Stimulated activated CD4-positive, alpha-beta T cell treated with anti-CD3 and anti-CD28 coated beads, Interleukin-2, amount 100 ng/mL, for 48 hours (primary cell): ENCODE data around the gene FAM114A2.
"Not testable (repeated sequence)": the region's sequence is repeated elsewhere in the genome, so short reads cannot be mapped to it uniquely, and the experiment has no call there.

Experiments
- DNase-seq, 2 donors: peaks; one replicate each; pipeline ENCODE4 v3.0.0-alpha.2; 2020

FAM114A2 gene

GRCh38 chr5:154038707-154039457 lies at the start of gene FAM114A2, which contains the start of gene MFAP3:
TSS of gene FAM114A2 (minus strand) at chr5:154038910. CDS start at chr5:154034953, 3,957 bp downstream.
TSS of gene MFAP3 (plus strand) at chr5:154038967. CDS start at chr5:154049723, 10,756 bp downstream.
- peak; percentile 78 to 81 for DNase-seq

DNA sequence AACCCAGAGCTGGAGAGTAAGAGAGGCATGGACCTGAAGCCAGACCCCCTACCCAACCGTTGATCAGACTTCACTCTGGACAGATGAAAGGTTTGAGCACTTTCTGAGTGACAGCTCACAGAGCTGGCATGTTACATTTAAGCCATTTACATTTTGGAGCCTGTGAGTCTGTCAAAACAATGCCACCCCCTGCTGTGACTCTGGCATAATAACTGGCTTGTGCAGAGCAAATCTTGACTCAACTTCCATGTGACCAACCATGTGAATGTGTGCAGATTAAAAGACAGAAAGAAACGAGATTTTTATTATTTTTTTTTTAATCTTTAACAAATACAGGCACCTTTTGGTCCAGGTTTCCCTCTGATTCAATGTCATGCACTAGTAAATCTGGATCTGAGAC lies 48.5 kb upstream of the FAM114A2 start:
- no peak for DNase-seq

DNA sequence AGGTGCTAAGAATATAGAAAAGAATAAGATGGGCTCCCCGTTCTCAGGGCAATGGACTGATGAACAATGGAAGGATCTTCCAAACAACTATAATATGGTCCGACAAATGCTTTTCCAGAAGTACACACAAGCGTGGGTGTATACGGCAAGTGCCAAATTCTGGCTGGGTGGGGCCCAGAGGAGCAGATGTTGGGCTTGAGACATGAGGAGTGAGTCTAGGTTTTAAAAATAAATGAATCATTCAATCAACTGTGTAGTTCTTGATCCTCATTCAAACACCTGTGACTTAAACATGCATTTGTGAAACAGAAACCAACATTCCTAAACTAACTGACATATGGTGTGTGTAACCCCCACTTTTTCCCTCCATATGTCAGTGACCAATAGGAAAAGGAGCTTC lies 47.9 kb upstream of the FAM114A2 start:
- no peak for DNase-seq

DNA sequence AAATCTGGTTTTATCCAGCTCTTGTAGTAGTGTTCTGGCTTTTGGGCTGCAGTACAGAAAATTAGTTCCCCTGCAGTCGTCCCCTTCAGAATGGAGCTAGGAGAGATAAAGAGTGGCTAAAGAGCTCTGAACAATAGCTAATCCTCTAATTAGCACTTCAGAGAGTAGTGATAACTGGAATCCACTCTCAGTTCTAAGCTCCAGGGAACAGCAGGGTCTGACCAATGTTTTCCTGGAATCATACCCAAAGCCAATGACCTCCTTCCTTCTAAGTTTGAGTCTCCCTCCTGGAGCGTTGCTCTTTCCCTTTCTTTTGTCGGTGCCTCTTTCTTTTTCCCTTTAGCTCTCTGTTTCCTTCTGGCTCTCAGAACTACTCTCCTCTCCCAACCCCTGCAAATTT lies 47.4 kb upstream of the FAM114A2 start:
- no peak for DNase-seq

DNA sequence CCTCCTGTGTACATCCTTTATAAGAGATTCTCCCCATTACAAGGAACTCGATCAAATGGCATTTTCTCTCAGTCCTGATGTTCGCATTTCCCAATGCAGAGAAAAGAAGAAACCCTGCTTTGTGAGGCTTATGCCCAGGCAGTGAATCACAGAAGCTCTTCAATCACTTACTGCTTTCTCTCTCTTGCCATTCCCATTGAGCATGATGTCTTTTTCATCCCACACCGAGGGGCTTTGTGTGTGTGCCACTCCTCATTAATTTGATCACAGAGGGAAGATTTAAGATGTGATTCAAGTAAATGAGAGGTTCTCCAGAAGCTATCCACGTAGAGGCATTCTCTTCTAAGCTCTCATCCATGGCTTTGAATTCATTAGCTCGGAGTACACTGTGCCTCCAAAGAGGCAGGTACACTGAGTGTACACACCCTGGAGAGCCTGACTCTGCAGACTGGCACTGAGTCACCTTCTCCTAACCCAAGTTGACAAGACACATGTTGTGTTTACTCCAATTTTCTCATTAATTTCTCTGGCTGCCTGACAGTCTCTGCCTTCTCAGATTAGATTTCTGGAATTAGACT lies 45.4 kb upstream of the FAM114A2 start:
- no peak for DNase-seq

DNA sequence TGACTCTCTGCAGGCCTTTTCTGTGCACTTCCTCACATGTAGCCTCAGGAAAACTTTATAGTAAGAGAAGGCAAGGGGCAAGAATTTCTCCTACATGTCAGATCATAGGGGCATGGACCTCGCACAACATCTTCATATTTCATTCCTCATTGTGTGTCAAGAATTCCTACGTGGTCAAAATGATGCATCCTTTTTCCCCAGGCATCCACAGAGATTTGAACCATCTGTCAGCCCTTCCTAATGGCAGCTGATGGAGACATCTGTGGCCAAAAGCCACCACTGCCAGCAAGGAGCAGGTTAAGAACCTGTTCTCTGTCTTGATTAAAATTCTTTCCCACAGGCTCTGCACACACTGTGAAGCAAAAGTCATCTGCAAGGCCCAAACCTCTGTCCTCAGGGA lies 42.5 kb upstream of the FAM114A2 start:
- no peak for DNase-seq

- DNase-seq, result no peak
Measured at GRCh38 chr5:154078272-154078671, 39.6 kb upstream of the FAM114A2 start.

GRCh38 chr5:154077696-154078095 lies 39.0 kb upstream of the FAM114A2 start:
- DNase-seq, result no peak

GRCh38 chr5:154076240-154076922 lies 37.7 kb upstream of the FAM114A2 start:
- no peak for DNase-seq

DNA sequence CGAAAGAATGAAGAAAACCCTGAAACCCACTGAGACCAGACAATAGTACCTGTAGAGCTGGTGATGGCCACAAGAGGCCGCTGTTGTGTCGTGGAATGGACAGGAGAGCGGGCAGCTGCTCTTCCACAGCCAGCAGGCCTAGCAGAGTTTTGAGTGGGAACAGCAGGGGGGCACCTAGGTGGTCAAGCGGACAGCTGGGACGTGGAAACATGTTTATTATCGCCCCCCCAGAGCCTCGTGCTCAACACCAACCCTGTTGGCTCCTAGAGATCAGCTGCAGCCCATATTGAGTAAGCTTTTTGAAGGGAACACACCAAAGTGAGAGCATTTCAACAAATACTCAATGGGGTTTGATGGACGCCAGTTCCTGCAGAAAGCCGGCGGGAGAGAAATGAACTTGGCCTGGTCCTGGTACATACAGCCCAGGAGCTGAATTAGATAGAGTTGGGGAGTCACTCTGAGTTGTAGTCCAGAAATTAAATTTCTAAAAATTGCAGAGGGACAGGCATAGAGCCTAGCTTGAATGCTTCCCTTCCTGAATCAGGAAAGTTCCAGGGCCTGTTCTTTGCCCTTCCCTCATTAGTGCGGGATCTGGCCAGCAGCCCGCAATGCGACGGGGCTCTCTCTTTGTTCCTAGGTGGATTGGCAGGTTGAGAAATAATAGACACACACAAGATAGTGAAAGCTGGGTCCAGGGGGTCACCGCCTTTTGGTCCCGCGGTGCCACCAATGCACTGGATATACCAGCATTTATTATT lies 33.9 kb upstream of the FAM114A2 start:
- peak; percentile 82 to 87 for DNase-seq

- no peak for DNase-seq
Measured at GRCh38 chr5:154071799-154072413, 33.2 kb upstream of the FAM114A2 start.

- not testable (repeated sequence) for DNase-seq
Measured at GRCh38 chr5:154069854-154070253, 31.1 kb upstream of the FAM114A2 start.

- no peak for DNase-seq
Measured at GRCh38 chr5:154065971-154066370, 27.3 kb upstream of the FAM114A2 start.

DNA sequence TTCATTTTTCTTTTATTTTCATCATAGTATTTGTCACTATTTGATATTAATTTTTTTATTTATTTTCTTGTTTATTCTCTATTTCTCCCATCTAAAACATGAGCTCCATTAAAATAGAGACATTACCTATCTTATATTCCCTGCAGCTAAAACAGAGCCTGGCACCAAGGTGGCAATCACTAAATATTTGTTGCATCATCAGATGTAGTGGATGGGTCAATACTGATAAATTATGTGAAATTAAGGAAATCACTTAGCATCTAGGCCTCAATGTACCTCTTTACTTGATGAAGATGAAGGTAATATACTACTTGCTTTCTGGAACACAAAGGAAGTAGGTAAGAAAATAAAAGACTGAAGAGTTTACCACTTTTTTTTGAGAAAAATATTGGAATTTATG lies 24.7 kb upstream of the FAM114A2 start:
- DNase-seq, result no peak

DNA sequence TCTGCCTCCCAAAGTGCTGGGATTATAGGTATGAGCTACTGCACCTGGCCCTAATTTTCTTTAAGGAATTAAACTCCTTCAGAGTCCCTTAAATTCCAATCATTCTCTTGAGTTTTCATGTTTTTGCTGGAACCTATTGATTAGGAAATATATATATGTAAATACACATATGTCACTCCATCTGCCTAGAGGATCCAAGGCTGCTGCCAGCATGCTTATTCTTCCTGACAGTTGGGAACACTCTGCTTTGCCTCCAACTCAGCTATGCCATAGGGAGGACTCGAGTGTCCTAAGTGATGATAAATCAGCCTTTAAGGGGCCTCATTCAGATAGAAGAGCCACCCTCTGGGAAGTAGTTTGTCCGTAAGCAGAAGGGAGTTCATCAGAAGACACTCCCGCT lies 21.9 kb upstream of the FAM114A2 start:
- DNase-seq, result no peak

DNA sequence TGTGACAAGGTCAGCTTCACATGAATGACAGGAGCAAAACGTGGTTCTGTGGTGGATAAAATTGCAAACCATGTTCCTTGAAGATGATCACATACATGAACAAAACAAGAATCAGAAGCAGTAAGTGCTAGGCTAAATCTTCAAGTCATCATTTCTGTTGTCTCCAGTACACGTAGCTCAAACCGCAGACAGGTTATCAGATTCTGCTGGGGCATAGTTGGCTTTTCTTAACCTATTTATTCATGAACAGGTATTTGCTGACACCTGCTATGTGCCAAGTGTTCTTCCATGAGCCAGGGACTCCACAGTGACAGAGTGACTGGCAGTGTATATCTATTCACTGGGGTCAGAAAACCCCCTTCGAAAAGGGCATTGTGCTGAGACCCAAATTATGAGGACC lies 20.9 kb upstream of the FAM114A2 start:
- DNase-seq, result no peak

GRCh38 chr5:154059039-154059430 lies 20.3 kb upstream of the FAM114A2 start:
- no peak for DNase-seq

DNA sequence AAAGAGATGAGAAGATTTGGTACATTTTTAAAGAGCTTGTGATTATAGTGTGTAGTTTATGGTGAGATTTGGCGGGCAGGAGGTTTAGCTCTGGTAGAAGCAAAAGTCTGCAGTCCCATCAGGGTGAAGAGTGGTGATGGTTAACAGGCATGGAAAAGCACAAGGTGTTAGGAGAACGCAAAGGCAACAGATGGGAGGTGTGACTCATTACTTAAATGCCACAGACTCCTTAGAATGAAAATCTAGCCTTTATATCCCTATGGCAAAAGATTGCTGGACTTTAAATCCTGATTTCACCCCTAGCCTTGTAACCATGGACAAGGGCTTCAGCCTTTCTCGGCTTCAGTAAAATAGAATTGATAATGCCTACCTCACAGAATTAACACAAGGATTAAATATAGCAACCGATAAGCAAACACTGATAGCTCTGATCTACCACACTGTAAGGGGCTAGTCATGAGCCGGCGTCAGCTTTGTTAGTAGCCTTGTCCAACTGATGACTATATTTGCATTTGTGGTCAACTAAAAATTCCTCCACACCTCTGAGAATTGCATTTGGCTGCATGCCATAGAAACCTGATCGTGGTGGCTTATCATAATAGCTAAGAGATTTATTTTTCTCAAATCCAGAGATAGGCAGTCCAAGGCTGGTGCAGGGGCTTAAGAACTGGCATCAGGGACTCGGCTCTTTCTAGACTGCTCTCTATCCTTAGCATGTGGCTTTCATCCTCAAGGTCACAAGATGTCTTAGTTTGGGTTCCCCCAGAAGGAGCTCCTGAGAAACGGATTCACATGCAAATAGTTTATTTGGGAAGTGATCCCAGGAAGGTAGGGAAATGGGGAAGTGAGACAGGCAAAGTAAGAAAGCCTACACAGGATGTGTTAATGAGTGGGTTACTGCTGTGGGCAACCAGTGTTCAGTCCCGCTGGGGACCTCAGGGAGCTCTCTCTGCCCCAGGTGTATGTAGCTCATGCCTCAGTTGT lies 19.6 kb upstream of the FAM114A2 start:
- DNase-seq, result no peak

DNA sequence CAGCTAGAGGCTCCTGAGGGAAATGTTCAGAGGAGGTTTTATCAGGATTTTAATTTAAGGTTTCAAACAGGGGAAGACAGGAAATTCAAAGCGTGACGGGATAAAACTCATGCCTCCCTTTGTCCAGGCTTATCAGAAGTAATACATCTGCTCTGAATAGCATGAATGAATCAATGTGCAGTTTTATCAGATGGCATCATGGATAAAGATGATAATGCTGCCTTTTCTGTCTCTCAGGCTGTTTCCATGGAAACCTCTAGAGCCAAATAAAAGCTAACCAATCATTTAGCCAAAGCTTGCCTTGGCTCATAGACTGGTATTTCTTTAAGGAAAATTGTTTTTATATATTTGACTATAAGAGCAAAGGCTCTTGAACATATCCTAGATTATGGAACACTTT lies 16.5 kb upstream of the FAM114A2 start:
- no peak for DNase-seq

DNA sequence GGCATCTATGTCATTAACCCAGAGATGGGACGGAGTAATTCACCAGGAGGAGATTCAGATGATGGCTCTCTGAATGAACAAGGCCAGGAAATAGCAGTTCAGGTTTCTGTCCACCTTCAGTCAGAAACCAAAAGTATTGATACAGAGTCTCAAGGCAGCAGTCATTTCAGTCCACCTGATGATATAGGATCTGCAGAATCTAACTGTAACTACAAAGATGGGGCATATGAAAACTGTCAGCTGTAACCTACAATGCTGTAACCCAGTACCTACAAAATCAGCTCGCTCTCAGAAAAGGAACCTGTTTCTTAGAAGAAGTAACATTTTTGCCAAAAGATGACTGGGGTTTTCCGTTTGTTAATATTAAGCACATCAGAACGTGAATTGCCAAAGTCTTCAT lies 14.8 kb upstream of the FAM114A2 start:
- no peak for DNase-seq

- DNase-seq, result no peak
Measured at GRCh38 chr5:154049636-154050035, 10.9 kb upstream of the FAM114A2 start.

DNA sequence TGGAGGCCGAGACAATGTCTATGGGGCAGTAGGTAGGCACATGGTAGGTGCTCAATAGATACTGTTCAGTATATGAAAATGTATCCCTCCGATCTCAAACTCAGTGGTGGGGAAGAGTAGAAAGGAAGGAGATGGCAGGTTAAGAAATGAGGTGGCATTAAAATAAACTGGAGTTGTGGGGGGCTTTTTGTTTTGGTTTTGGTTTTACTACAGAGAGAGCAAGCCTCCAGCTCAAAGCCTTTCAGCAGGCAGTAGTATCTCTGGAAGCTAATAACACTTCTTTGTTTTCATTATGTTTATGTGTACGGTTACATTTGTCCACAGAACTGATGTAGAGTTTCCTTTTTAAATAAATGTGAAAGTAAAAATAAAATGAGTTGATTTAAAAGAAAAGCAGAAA lies 8.6 kb upstream of the FAM114A2 start:
- no peak for DNase-seq
